H9 (cell line): ENCODE results near the gene MYO10. TPM values are rescaled to one million over a fixed set of nuclear protein-coding genes. Genes with fewer than 3 reads are reported as not detected.

Experiments used
- DNase-seq: peaks from one replicate; pipeline ENCODE4 v3.0.0-alpha.2; 2017
- H2AFZ ChIP-seq: one replicate; pipeline ENCODE4 v1.6.1; 2013; ENCODE audit warnings: mild to moderate bottlenecking, low read length, control low read depth, moderate library complexity
- H2AK5ac ChIP-seq: 2 replicates; pipeline ENCODE4 v1.6.1; 2013; ENCODE audit warnings: low read length, control low read depth, mixed read lengths; ENCODE audit not compliant: insufficient read length
- H2BK120ac ChIP-seq: one replicate; pipeline ENCODE4 v1.6.1; 2013; ENCODE audit warnings: low read depth, mild to moderate bottlenecking, low read length, control low read depth, inconsistent platforms; ENCODE audit not compliant: poor library complexity, severe bottlenecking
- H2BK12ac ChIP-seq: 2 replicates; pipeline ENCODE4 v1.6.1; 2013; ENCODE audit warnings: low read length, control low read depth, mixed read lengths, low read depth; ENCODE audit not compliant: insufficient read length
- H2BK15ac ChIP-seq: 2 replicates; pipeline ENCODE4 v1.6.1; 2013; ENCODE audit warnings: low read depth, low read length, control low read depth
- H2BK20ac ChIP-seq: one replicate; pipeline ENCODE4 v1.6.1; 2013; ENCODE audit warnings: low read depth, mild to moderate bottlenecking, low read length, control low read depth, inconsistent platforms; ENCODE audit not compliant: poor library complexity, severe bottlenecking
- H2BK5ac ChIP-seq: 2 replicates; pipeline ENCODE4 v1.6.1; 2013; ENCODE audit warnings: low read length, control low read depth, mixed read lengths; ENCODE audit not compliant: insufficient read length
- H3K14ac ChIP-seq: 2 replicates; pipeline ENCODE4 v1.6.1; 2013; ENCODE audit warnings: low read length, control low read depth; ENCODE audit not compliant: insufficient read depth
- H3K18ac ChIP-seq: 2 replicates; pipeline ENCODE4 v1.6.1; 2013; ENCODE audit warnings: low read depth, mild to moderate bottlenecking, mixed read lengths, low read length, control low read depth; ENCODE audit not compliant: insufficient read length
- H3K23ac ChIP-seq: 2 replicates; pipeline ENCODE4 v1.6.1; 2013; ENCODE audit warnings: low read length, control low read depth, mixed read lengths, low read depth; ENCODE audit not compliant: insufficient read length
- H3K23me2 ChIP-seq: 2 replicates; pipeline ENCODE4 v1.6.1; 2013; ENCODE audit warnings: low read depth, mild to moderate bottlenecking, mixed read lengths, low read length, control low read depth; ENCODE audit not compliant: insufficient read length, poor library complexity, severe bottlenecking
- H3K27ac ChIP-seq: 2 replicates; pipeline ENCODE4 v1.5.1; 2013; ENCODE audit warnings: low read length, control low read depth, mixed read lengths, low read depth; ENCODE audit not compliant: insufficient read length
- H3K27me3 ChIP-seq: 2 replicates; pipeline ENCODE4 v1.6.1; 2013; ENCODE audit warnings: low read length, control low read depth, inconsistent platforms; ENCODE audit not compliant: insufficient read depth
- H3K4ac ChIP-seq: 2 replicates; pipeline ENCODE4 v1.6.1; 2013; ENCODE audit warnings: low read depth, mild to moderate bottlenecking, control low read depth, inconsistent platforms, low read length, moderate library complexity
- H3K4me1 ChIP-seq: 2 replicates; pipeline ENCODE4 v1.6.1; 2013; ENCODE audit warnings: low read length, control low read depth, inconsistent platforms; ENCODE audit not compliant: insufficient read depth
- H3K4me2 ChIP-seq: 2 replicates; pipeline ENCODE4 v1.6.1; 2013; ENCODE audit warnings: low read length, control low read depth, mixed read lengths; ENCODE audit not compliant: insufficient read length, insufficient read depth
- H3K56ac ChIP-seq: 2 replicates; pipeline ENCODE4 v1.6.1; 2013; ENCODE audit warnings: low read depth, mild to moderate bottlenecking, mixed read lengths, low read length, control low read depth; ENCODE audit not compliant: insufficient read length
- H3K79me1 ChIP-seq: 2 replicates; pipeline ENCODE4 v1.6.1; 2013; ENCODE audit warnings: low read depth, mild to moderate bottlenecking, moderate library complexity, low read length, control low read depth, inconsistent platforms; ENCODE audit not compliant: insufficient read depth, poor library complexity, severe bottlenecking
- H3K79me2 ChIP-seq: 2 replicates; pipeline ENCODE4 v1.6.1; 2013; ENCODE audit warnings: low read length, control low read depth, inconsistent platforms; ENCODE audit not compliant: insufficient read depth
- H3K9ac ChIP-seq: 2 replicates; pipeline ENCODE4 v1.6.1; 2013; ENCODE audit warnings: low read length, control low read depth, mixed read lengths; ENCODE audit not compliant: insufficient read length; ENCODE audit errors: extremely low read depth
- H3K9me3 ChIP-seq: one replicate; pipeline ENCODE4 v1.6.1; 2013; ENCODE audit warnings: low read depth, low read length, inconsistent platforms; ENCODE audit not compliant: control insufficient read depth
- H3T11ph ChIP-seq: one replicate; pipeline ENCODE4 v1.6.1; 2013; ENCODE audit warnings: mild to moderate bottlenecking, low read length, control low read depth, inconsistent platforms
- H4K20me1 ChIP-seq: one replicate; pipeline ENCODE4 v1.6.1; 2013; ENCODE audit not compliant: control insufficient read depth, insufficient read length, insufficient read depth
- H4K5ac ChIP-seq: 2 replicates; pipeline ENCODE4 v1.6.1; 2013; ENCODE audit warnings: low read depth, mild to moderate bottlenecking, mixed read lengths, low read length, control low read depth; ENCODE audit not compliant: insufficient read length
- H4K8ac ChIP-seq: replicated peaks from 2 replicates; pipeline ENCODE4 v1.6.1; 2013; ENCODE audit warnings: low read length, control low read depth, mixed read lengths, low read depth; ENCODE audit not compliant: insufficient read length
- H4K91ac ChIP-seq: 2 replicates; pipeline ENCODE4 v1.6.1; 2013; ENCODE audit warnings: low read depth, mild to moderate bottlenecking, moderate library complexity, mixed read lengths, low read length, control low read depth; ENCODE audit not compliant: insufficient read length
- H3K27ac Mint-ChIP-seq, 3 experiments: 2 replicates in 2 of 3; 3 replicates in 1 of 3; pipeline ENCODE4 v1.8.0; 2020 to 2021; ENCODE audit warnings: mixed read lengths in 3 of 3, mild to moderate bottlenecking in 1 of 3, moderate library complexity in 1 of 3
- H3K27me3 Mint-ChIP-seq: 2 replicates; pipeline ENCODE4 v1.8.0; 2021; ENCODE audit warnings: low read depth, mild to moderate bottlenecking, moderate library complexity, mixed read lengths
- H3K36me3 Mint-ChIP-seq, 3 experiments: 2 replicates in 2 of 3; 3 replicates in 1 of 3; pipeline ENCODE4 v1.8.0; 2020 to 2021; ENCODE audit warnings: low read depth in 3 of 3, mixed read lengths in 3 of 3; ENCODE audit not compliant: insufficient read depth in 1 of 3
- H3K4me1 Mint-ChIP-seq, 2 experiments: 2 replicates each; pipeline ENCODE4 v1.8.0; 2020; ENCODE audit warnings: mixed read lengths in 2 of 2
- H3K4me3 Mint-ChIP-seq, 2 experiments: 2 replicates in 1 of 2; 3 replicates in 1 of 2; pipeline ENCODE4 v1.8.0; 2020 to 2021; ENCODE audit warnings: mild to moderate bottlenecking in 2 of 2, mixed read lengths in 2 of 2, moderate library complexity in 1 of 2
- H3K9me3 Mint-ChIP-seq, 2 experiments: 2 replicates in 1 of 2; 3 replicates in 1 of 2; pipeline ENCODE4 v1.8.0; 2020; ENCODE audit warnings: mild to moderate bottlenecking in 2 of 2, mixed read lengths in 2 of 2, moderate library complexity in 1 of 2
- CTCF ChIP-seq: fragments of 200-600 bp; sonication (generic); conservative IDR thresholded peaks from 3 replicates; pipeline ENCODE4 v1.8.0; 2021; ENCODE audit warnings: antibody characterized with exemption, mild to moderate bottlenecking
- WGBS: extraction: QIAGEN DNeasy Blood & Tissue Kit; methylation state at CpG from one replicate; pipeline ENCODE4 v1.1.7; 2013; ENCODE audit warnings: missing lambda C conversion rate, low lambda C conversion rate, mixed read lengths; ENCODE audit not compliant: insufficient read length; ENCODE audit errors: extremely low coverage; 5-methylcytosine and 5-hydroxymethylcytosine counted together
- total RNA-seq: library from RNA; stranded (reverse); gene quantifications from 2 replicates; pipeline ENCODE4 v1.2.1, GENCODE V29; 2021

The MYO10 gene
- total RNA-seq, 1 experiment from 2014 or later = 127 TPM

- Mint-ChIP-seq H3K4me1 (peaks cover 48 to 52% of the 10 kb centered on the region in 2 experiments), H3K27ac (peak overlapping the region in 1 of 3 experiments; percentile 78; a peak in 2 of 7 replicates), H3K4me3 (no peak overlapping the region), H3K36me3 (peaks cover 32 to 42% (median 38%) of the 10 kb centered on the region in 3 experiments; a peak in 6 of 7 replicates), H3K9me3 (no peaks in the 10 kb centered on the region), H3K27me3 (no peaks in the 10 kb centered on the region)
- no peaks in the 10 kb centered on the region for H3K27me3 ChIP-seq
- WGBS = no CpG with 5 or more reads among the region's 2 CpGs
- no peak for DNase-seq
- no peak overlapping the region for H3K14ac ChIP-seq
- no peak overlapping the region for H3K4me2 ChIP-seq
- H3T11ph ChIP-seq = no peak overlapping the region
- H3K79me1 ChIP-seq = peaks cover 4% of the 10 kb centered on the region
- no peak for TF ChIP-seq CTCF
- peaks cover 2% of the 10 kb centered on the region for H3K23me2 ChIP-seq
- H3K56ac ChIP-seq = no peak overlapping the region
- H3K79me2 ChIP-seq = peaks cover 16% of the 10 kb centered on the region; the same call in 1 of the 2 replicates
- no peak overlapping the region for H2BK20ac ChIP-seq
- no peak overlapping the region for H2BK120ac ChIP-seq
- H4K5ac ChIP-seq = no peak overlapping the region
- no peak overlapping the region for H2BK15ac ChIP-seq
- H2BK5ac ChIP-seq = no peak overlapping the region
- no peak overlapping the region for H3K18ac ChIP-seq
- H2BK12ac ChIP-seq = no peak overlapping the region
- H2AK5ac ChIP-seq = no peak overlapping the region
- no peak overlapping the region for H2AFZ ChIP-seq
- H3K4ac ChIP-seq = no peak overlapping the region
- H4K8ac ChIP-seq = no peak overlapping the region
- no peak overlapping the region for H3K27ac ChIP-seq
- no peaks in the 10 kb centered on the region for H4K20me1 ChIP-seq
- no peaks in the 10 kb centered on the region for H3K9me3 ChIP-seq
- H3K23ac ChIP-seq = no peak overlapping the region
- no peak overlapping the region for H3K9ac ChIP-seq
- no peak overlapping the region for H4K91ac ChIP-seq
- H3K4me1 ChIP-seq = peaks cover 9% of the 10 kb centered on the region; the same call in 1 of the 2 replicates
These were observed 223.5 kb downstream of the MYO10 start for GRCh38 chr5:16712620-16713019.
